ENCODE data around the gene MAML2. TPM values are rescaled to one million over a fixed set of nuclear protein-coding genes. Genes with fewer than 3 reads are reported as not detected.

Gene MAML2
- total RNA-seq, 1 experiment from 2014 or later = 2.7 TPM

DNA sequence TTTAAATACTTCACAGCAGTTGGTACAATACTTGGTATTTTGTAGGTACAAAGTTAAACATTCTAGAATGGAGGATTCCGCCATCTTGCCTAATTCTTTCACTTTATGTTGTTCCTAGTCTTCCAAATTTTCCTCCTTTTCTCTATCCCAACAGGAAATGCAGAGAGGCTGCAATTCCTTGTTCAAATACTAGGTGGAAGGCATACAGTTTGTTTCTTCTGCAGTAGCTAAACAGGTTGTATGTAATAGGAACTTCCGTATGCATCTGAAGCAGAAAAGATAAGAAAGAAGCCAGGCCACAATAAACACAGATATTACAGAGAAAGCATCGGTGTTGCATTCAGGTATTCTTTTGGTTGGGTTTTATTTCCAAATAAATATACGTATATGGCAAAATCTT is 232.7 kb downstream of the MAML2 start:
- H3T11ph ChIP-seq (ENCODE audit: low read length) = no peak overlapping the region
- H3K79me1 ChIP-seq (ENCODE audit: insufficient read depth, low read depth, low read length, poor library complexity, severe bottlenecking) = no peaks in the 10 kb centered on the region
- H2AK5ac ChIP-seq (ENCODE audit: insufficient read length, low read length) = no peak overlapping the region
- Mint-ChIP-seq H3K9me3 (no peaks in the 10 kb centered on the region), H3K27me3 (ENCODE audit: low read depth) (no peaks in the 10 kb centered on the region), H3K4me3 (no peak overlapping the region), H3K36me3 (ENCODE audit: insufficient read depth in 1 of 3, low read depth in 3 of 3) (no peaks in the 10 kb centered on the region), H3K27ac (no peak overlapping the region), H3K4me1 (peaks cover 22 to 29% of the 10 kb centered on the region in 2 experiments)
- TF ChIP-seq, protein P1, sequence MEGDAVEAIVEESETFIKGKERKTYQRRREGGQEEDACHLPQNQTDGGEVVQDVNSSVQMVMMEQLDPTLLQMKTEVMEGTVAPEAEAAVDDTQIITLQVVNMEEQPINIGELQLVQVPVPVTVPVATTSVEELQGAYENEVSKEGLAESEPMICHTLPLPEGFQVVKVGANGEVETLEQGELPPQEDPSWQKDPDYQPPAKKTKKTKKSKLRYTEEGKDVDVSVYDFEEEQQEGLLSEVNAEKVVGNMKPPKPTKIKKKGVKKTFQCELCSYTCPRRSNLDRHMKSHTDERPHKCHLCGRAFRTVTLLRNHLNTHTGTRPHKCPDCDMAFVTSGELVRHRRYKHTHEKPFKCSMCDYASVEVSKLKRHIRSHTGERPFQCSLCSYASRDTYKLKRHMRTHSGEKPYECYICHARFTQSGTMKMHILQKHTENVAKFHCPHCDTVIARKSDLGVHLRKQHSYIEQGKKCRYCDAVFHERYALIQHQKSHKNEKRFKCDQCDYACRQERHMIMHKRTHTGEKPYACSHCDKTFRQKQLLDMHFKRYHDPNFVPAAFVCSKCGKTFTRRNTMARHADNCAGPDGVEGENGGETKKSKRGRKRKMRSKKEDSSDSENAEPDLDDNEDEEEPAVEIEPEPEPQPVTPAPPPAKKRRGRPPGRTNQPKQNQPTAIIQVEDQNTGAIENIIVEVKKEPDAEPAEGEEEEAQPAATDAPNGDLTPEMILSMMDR (conservative IDR thresholded peaks at IDR 0.05) = peak; percentile 24; the same call in 1 of the 3 replicates
- no peak overlapping the region for H2BK5ac ChIP-seq (ENCODE audit: insufficient read length, low read length)
- no peak overlapping the region for H3K23ac ChIP-seq (ENCODE audit: insufficient read length, low read depth, low read length)
- no peaks in the 10 kb centered on the region for H3K23me2 ChIP-seq (ENCODE audit: insufficient read length, low read depth, low read length, poor library complexity, severe bottlenecking)
- H4K91ac ChIP-seq (ENCODE audit: insufficient read length, low read depth, low read length) = no peak overlapping the region
- no peak overlapping the region for H3K9ac ChIP-seq (ENCODE audit: extremely low read depth, insufficient read length, low read length)
- no peak overlapping the region for H3K18ac ChIP-seq (ENCODE audit: insufficient read length, low read depth, low read length)
- no peak overlapping the region for H3K14ac ChIP-seq (ENCODE audit: insufficient read depth, low read length)
- H3K9me3 ChIP-seq (ENCODE audit: control insufficient read depth, low read depth, low read length) = no peaks in the 10 kb centered on the region
- no peak overlapping the region for H2BK120ac ChIP-seq (ENCODE audit: low read depth, low read length, poor library complexity, severe bottlenecking)
- no peak overlapping the region for H4K5ac ChIP-seq (ENCODE audit: insufficient read length, low read depth, low read length)
- H3K4ac ChIP-seq (ENCODE audit: low read depth, low read length) = no peak overlapping the region
- H3K56ac ChIP-seq (ENCODE audit: insufficient read length, low read depth, low read length) = no peak overlapping the region
- no peak overlapping the region for H2BK20ac ChIP-seq (ENCODE audit: low read depth, low read length, poor library complexity, severe bottlenecking)
- H3K27ac ChIP-seq (ENCODE audit: insufficient read length, low read depth, low read length) = no peak overlapping the region
- no peak overlapping the region for H4K8ac ChIP-seq (replicated peaks; ENCODE audit: insufficient read length, low read depth, low read length)
- WGBS (ENCODE audit: extremely low coverage, insufficient read length, low lambda C conversion rate) = no CpG with 5 or more reads among the region's 4 CpGs
- no peak overlapping the region for H2AFZ ChIP-seq (ENCODE audit: low read length)
- no peak overlapping the region for H2BK15ac ChIP-seq (ENCODE audit: low read depth, low read length)
- no peak overlapping the region for H3K4me2 ChIP-seq (ENCODE audit: insufficient read depth, insufficient read length, low read length)
- H2BK12ac ChIP-seq (ENCODE audit: insufficient read length, low read depth, low read length) = no peak overlapping the region
- no peaks in the 10 kb centered on the region for H4K20me1 ChIP-seq (ENCODE audit: control insufficient read depth, insufficient read depth, insufficient read length)
- H3K4me1 ChIP-seq (ENCODE audit: insufficient read depth, low read length) = peaks cover 6% of the 10 kb centered on the region
- H3K27me3 ChIP-seq (ENCODE audit: insufficient read depth, low read length) = no peaks in the 10 kb centered on the region
- no peak for DNase-seq
- H3K79me2 ChIP-seq (ENCODE audit: insufficient read depth, low read length) = no peaks in the 10 kb centered on the region
